Measurements from ENCODE around the gene ALG14.

GRCh38 chr1:94952539-94952938 lies 120.2 kb downstream of the ALG14 start:
- TF ChIP-seq CTCF (IDR thresholded peaks at IDR 0.05) (no peak), POLR2A (IDR thresholded peaks at IDR 0.05) (no peak)
